Glutamatergic neuron (in vitro differentiated cells): ENCODE measurements around the gene MVD. TPM values are rescaled to one million over a fixed set of nuclear protein-coding genes. Genes with fewer than 3 reads are reported as not detected.

Experiments
- DNase-seq: peaks from one replicate; pipeline ENCODE4 v3.0.0; 2022
- H3K27ac Mint-ChIP-seq: one replicate; pipeline ENCODE4 v1.8.0; 2020; ENCODE audit warnings: mild to moderate bottlenecking, mixed read lengths, inconsistent platforms; ENCODE audit not compliant: unreplicated experiment
- H3K27me3 Mint-ChIP-seq: one replicate; pipeline ENCODE4 v1.8.0; 2020; ENCODE audit warnings: mild to moderate bottlenecking, moderate library complexity, mixed read lengths, inconsistent platforms; ENCODE audit not compliant: unreplicated experiment
- H3K36me3 Mint-ChIP-seq: one replicate; pipeline ENCODE4 v1.8.0; 2020; ENCODE audit warnings: mild to moderate bottlenecking, mixed read lengths, inconsistent platforms; ENCODE audit not compliant: unreplicated experiment
- H3K4me1 Mint-ChIP-seq: one replicate; pipeline ENCODE4 v1.8.0; 2020; ENCODE audit warnings: mild to moderate bottlenecking, low read depth, mixed read lengths, inconsistent platforms; ENCODE audit not compliant: unreplicated experiment
- H3K4me3 Mint-ChIP-seq: one replicate; pipeline ENCODE4 v1.8.0; 2020; ENCODE audit warnings: mild to moderate bottlenecking, mixed read lengths, inconsistent platforms; ENCODE audit not compliant: unreplicated experiment
- H3K9me3 Mint-ChIP-seq: one replicate; pipeline ENCODE4 v1.8.0; 2020; ENCODE audit warnings: mild to moderate bottlenecking, moderate library complexity, mixed read lengths, inconsistent platforms; ENCODE audit not compliant: unreplicated experiment
- total RNA-seq: library from RNA; stranded (reverse); fragmentation: NEBNext Ultra II Directional; extraction: Animal tissue kit (Norgen Biotek cat#: 25700); gene quantifications from one replicate; pipeline ENCODE4 v1.2.1, GENCODE V29; 2021; ENCODE audit not compliant: unreplicated experiment
- TF ChIP-seq, protein P1 (sequence below): fragments of 200-600 bp; sonication (generic); IDR thresholded peaks from one replicate; pipeline ENCODE4 v1.5.0; 2021; ENCODE audit not compliant: partially characterized antibody, unreplicated experiment

Gene MVD
- total RNA-seq, 1 donor from 2014 or later, result 227 TPM

DNA sequence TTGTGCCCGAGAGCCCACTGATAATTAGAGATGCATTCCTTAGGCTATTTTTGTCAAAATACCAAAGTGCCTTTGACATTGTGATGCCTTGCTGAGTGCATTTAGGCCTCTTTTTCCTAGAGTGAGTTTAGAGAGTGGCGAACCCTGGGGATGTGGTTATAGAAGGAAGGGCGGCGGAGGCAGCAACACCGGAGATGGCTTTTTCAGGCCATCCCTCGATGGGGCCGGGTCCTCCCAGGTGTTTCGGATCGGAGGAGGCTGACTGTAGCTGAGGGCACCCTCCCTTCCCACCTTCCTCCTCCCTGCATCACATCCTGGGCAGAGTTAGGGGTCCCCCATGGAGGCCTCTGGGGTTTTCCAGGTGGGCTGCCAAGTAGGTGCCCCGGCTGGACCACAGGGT is 30.0 kb upstream of the MVD start:
- H3K4me3 Mint-ChIP-seq, result no peak overlapping the region
- no peaks in the 10 kb centered on the region for H3K9me3 Mint-ChIP-seq
- H3K4me1 Mint-ChIP-seq, result no peaks in the 10 kb centered on the region
- no peaks in the 10 kb centered on the region for H3K36me3 Mint-ChIP-seq
- no peak overlapping the region for H3K27ac Mint-ChIP-seq
- TF ChIP-seq, protein P1, sequence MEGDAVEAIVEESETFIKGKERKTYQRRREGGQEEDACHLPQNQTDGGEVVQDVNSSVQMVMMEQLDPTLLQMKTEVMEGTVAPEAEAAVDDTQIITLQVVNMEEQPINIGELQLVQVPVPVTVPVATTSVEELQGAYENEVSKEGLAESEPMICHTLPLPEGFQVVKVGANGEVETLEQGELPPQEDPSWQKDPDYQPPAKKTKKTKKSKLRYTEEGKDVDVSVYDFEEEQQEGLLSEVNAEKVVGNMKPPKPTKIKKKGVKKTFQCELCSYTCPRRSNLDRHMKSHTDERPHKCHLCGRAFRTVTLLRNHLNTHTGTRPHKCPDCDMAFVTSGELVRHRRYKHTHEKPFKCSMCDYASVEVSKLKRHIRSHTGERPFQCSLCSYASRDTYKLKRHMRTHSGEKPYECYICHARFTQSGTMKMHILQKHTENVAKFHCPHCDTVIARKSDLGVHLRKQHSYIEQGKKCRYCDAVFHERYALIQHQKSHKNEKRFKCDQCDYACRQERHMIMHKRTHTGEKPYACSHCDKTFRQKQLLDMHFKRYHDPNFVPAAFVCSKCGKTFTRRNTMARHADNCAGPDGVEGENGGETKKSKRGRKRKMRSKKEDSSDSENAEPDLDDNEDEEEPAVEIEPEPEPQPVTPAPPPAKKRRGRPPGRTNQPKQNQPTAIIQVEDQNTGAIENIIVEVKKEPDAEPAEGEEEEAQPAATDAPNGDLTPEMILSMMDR, result no peak
- no peak for DNase-seq
- peaks cover 5% of the 10 kb centered on the region for H3K27me3 Mint-ChIP-seq

DNA sequence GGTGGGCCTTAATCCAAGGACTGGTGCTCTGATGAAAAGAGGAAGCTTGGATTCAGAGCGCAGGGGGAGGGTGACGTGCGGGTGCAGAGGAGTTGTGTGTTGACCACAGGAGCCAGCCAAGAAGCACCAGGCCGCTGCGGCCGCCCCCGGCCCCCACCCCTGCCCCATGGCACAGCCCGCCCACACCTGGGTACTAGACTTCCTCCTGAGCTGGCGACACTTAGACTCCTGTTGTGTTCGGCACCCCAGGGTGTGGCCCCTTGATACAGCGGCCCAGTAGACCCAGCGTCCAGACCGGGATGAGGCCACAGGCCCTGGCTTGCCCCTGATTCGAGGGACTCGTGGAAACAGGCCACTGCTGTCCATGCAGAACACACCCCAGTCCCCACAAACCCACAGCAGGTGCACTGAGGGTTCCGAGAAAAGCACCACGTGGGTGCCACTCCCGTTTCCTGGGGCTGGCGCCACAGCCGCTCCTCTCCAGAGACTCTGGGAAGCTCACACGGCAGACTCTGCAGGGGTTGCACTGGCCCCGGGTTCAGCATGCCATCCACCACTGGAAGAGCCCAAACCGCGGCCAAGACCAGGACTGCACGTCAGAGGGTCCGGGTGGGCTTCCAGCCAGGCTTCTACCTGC is 29.2 kb upstream of the MVD start:
- no peak overlapping the region for H3K4me3 Mint-ChIP-seq
- DNase-seq, result no peak
- no peaks in the 10 kb centered on the region for H3K9me3 Mint-ChIP-seq
- H3K36me3 Mint-ChIP-seq, result no peaks in the 10 kb centered on the region
- H3K27ac Mint-ChIP-seq, result no peak overlapping the region
- no peaks in the 10 kb centered on the region for H3K4me1 Mint-ChIP-seq
- TF ChIP-seq, protein P1, result no peak
- peaks cover 5% of the 10 kb centered on the region for H3K27me3 Mint-ChIP-seq

DNA sequence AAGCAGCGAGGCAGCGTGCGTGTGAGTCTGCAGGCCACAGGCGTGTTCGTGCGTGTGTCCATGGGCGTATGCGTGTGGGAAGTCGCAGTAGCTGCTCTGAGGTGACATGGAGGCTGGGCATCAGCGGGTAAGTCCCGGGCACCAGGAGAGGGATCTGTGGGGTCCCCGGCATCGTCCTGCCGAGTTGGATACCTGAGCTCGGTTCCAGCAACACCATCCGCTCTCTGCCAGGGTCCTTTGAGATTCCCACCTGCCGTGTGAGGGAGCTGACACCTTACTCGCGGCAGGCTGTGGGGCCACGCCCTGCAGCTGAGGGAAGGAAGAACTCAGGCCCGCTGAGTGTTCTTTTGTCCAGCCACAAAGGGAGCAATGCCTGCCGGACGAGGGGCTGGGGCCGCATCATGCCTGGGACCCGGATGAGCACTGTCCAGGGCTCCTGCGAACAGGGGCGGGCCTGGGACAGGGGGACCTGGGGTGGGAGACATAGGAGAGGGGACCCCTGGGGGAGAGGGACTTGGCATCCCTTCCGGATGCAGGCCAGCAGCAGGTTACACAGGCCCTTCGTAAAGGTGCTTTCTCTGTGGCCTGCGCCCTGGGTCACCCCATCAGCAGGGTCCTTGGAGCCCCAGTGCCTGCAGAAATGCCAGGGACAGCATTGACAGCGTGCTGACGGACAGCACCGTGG is 28.4 kb upstream of the MVD start:
- Mint-ChIP-seq H3K27me3 (peaks cover 5% of the 10 kb centered on the region), H3K4me1 (no peaks in the 10 kb centered on the region), H3K4me3 (no peak overlapping the region), H3K27ac (no peak overlapping the region), H3K36me3 (no peaks in the 10 kb centered on the region), H3K9me3 (no peaks in the 10 kb centered on the region)
- no peak for DNase-seq
- TF ChIP-seq, protein P1, result no peak

DNA sequence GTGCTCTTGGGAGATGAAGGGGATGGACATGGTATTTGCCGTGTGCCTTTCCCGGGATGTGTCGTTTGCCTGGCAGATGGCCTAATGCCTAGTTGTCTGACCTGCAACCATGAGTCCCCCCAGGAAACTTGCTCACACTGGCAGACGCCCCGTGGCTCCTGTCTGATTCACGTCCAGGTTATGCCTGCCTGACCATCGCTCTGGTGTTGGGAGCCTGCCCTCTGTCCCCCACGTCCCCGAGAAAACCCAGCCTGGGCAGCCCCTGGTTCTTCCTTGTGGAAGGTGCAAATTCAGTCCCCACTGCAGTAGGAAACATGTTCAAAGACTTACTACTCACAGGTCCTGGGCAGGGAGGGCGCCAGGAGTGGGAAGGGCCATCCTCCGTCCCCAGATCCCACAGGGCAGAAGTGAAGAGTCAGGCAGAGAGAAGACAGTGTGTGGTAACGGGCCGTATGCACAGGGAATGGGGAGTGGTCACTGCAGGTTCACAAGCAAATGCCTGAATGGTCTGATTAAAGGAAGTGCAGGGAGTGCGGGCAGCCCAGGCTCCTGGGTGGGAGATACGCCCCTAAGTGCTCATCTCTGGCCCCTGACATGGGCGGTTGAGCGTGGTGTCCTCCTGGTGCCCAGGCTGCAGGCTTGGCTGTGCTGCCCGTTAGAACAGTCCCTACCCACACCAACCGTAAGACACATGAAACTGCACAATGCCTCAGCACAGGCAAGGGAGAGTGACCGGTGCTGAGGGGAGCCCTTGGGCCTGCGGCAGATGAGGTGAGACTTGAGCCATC is 27.6 kb upstream of the MVD start:
- Mint-ChIP-seq H3K27ac (no peak overlapping the region), H3K36me3 (no peaks in the 10 kb centered on the region), H3K4me3 (no peak overlapping the region), H3K27me3 (peaks cover 5% of the 10 kb centered on the region), H3K4me1 (no peaks in the 10 kb centered on the region), H3K9me3 (no peaks in the 10 kb centered on the region)
- DNase-seq, result no peak
- TF ChIP-seq, protein P1, result no peak
